Stimulated activated CD8-positive, alpha-beta memory T cell treated with anti-CD3 and anti-CD28 coated beads, Interleukin-15, amount 100 ng/mL, for 48 hours (primary cell): ENCODE data around the gene AFAP1L2.
"Not testable (repeated sequence)": the region's sequence is repeated elsewhere in the genome, so short reads cannot be mapped to it uniquely, and the experiment has no call there.

Experiments used
- DNase-seq, 2 donors: peaks; one replicate each; pipeline ENCODE4 v3.0.0-alpha.2; 2020; ENCODE audit warnings: low read depth in 2 of 2

The AFAP1L2 gene

DNA sequence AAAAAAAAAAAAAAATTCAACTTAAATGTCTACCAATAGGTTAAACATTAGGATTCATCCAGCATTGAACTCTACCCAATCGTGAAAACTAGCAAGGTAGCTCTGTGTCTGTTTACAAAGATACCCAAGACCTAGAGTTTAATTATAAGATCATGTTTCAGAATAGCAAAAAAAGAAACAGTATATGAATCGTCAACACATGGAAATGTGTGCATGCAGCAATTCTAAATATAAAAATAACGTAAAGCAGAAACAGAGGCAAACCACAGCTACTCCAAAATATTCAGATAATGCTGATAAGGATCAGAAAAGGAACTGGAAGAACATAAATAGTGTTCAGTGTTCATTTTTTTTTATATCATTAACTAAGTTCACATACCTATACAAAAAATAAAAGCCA lies 68.7 kb downstream of the AFAP1L2 start:
- DNase-seq, result no peak

DNA sequence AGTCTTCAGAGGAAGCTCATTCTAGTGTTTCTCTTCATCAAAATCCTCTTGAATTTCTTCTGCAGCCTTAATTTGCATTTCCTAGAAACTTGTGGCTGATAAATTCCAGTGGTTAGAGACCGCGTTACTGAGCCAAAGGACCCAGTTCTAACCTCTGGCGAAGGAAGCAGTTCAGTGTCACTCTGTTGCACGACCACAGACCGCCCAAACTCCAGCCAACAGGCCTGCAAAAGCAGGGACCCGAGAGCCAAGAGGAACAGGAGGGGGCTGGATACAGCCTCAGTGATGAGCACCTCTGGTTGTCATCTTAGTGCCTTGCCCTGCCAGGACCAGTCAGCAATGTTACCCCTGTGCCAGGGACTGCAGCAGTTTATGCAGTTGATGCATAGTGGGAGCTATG lies 70.0 kb downstream of the AFAP1L2 start:
- no peak for DNase-seq

DNA sequence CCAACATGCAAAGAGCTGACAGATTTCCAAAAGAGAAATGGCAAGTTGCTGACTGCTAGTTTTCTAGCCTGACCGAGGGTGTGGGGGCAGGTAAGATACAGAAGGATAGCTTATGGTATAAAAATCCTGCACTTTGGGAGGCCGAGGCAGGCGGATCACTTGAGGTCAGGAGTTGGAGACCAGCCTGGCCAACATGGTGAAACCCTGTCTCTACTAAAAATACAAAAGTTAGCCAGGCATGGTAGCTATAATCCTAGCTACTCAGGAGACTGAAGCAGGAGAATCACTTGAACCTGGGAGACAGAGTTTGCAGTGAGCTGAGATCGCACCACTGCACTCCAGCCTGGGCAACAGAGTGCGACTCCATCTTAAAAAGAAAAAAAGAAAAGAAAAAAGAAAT lies 70.9 kb downstream of the AFAP1L2 start:
- DNase-seq, result not testable (repeated sequence)

DNA sequence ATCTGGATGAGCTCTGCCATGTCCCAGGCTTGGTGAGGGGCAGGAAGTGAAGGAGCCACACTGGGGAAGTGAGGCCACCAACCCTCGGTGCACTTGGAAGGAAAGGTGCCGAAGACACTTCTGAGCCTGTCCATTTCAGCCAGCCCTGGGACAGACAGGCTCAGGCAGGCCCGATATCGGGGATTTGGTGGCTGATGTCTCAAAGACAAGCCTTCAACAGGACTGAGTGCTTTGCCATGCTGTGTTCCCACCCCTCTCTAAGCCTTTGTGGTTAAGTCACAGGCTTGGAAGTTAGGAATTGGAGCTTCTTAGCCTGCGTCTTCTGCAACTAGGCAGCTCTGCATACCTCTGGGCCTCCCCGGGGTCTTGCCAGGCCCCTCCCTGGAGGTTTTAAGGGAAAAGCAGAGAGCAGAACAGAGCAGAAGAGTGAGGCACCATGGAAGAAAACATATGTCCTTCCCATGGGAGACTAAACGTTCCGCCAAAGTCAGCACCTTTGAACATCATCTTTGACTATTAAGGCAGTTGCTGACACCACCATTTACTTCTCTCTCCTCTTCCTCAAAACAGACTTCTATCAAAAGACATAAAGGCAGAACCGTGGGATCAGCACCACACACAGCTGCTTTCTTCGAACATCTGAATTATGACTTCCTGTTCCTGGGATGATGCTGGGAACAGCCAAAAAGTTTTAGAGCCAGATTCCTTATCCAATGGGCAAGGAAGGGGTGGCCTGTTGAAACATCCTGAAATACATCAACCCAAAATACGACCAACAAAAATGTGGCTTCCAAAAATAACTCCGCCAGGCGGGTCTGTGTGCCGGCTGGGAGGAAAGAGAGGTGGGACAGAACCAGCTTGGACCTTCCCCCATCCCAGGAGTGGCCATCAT lies 71.8 kb downstream of the AFAP1L2 start:
- no peak for DNase-seq

DNA sequence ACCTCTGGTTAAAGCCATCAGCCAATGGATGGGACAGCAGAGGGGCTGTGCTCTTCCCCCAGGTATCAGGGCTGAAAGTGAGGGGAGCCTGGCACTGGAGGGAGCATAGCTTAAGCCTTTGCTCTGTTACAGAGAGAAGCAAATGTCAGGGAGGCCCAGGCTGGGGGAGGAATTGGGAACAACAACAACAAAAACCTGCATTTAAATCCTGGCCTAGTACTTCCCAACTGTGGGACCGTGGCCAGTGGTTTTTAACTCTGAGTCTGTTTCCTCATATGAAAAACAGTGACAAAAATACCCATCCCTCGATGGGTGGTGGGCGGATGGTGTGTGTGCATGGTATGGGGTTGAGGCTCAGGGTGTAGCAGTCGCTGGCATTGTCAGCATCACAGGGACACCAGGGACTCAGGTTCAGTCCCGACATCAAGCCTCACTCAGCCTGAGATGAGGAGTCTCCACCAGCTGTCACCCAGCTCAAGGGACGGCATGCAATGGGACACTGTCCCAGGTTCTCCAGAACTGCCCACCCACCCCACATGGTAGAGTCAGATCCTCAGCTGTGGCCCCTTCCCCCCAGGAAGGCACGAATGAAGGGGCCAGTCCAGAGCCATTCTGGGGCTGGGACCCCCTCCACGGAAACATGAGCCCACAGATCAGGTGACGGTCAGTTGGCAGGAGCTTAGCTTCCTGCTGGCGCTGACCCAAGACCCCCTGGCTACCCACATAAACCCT lies 74.5 kb downstream of the AFAP1L2 start:
- no peak for DNase-seq

DNA sequence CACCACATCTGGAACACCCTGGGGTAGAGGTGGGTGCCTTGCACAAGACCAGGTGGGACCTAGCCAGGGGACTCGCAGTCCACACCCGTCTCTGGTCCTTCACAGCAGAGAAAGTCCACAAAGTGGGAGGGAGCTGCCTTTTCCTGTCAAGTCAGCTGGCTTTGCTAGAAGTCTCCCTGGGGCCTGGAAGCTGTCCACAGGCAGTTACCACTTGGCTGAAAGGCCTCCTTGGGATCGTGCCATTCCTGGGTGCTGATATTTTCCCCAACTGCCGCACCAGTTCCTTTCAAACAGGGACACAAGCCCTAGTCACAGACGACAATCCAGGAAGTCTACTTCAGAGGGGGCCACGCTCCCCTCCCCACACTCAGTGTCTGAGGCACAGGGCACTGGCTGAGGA lies 75.4 kb downstream of the AFAP1L2 start:
- DNase-seq, result no peak

DNA sequence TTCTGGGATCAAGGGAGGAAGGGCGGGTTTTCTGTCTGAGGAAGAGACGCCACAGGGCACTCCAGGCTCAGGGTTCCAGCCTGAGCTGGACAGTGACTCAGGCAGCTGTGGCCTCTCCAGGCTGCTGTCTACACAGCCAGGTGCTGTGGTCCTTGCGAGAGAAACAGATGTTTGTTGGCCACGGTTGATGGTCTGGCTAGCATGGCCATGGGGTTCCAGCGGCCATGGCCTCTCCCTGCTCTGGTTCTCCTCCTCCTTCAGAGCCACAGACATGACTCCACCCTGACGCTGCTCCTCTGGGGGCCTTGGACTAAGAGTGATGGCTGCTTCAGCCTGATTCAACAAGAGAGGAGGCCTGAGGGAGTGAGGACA lies 75.9 kb downstream of the AFAP1L2 start:
- DNase-seq, result no peak

DNA sequence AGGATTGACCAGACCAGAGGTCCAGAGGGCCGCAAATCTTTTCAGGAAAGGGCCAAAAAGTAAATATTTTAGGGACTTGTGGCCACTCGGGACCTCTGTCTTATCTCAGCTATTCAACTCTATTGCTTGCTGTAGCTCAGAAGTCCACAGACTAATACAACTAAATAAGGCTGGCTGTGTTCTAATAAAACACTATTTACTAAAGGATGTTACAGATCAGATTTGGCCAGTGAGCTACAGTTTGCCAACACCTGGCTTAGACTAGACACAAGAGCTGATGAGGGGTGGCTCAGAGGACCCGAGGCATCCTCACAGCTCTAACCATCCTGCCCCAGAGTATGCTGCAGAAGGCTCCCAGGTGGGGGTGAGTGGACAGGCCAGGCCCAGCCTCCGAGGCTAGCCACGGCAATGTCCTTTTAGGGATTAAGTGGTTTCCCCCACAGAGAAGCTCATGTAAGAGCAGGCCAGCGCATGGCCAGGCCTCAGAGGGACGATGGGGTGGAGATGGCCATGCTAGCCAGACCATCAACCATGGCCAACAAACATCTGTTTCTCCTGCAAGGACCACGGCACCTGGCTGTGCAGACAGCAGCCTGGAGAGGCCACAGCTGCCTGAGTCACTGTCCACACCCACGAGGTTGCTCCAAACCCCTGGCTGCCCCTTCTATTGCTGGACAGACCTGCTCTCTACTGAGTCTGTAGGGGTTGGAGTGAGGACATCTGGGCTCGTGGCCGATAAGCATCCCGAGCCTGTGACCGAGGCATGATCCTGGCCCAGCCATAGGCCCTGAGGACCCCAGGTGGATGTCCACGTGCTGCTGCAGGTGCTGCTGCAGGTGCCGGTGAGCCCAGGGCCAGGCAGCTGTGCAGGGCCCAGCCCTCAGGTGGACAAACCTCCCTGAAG lies 76.5 kb downstream of the AFAP1L2 start:
- no peak for DNase-seq

DNA sequence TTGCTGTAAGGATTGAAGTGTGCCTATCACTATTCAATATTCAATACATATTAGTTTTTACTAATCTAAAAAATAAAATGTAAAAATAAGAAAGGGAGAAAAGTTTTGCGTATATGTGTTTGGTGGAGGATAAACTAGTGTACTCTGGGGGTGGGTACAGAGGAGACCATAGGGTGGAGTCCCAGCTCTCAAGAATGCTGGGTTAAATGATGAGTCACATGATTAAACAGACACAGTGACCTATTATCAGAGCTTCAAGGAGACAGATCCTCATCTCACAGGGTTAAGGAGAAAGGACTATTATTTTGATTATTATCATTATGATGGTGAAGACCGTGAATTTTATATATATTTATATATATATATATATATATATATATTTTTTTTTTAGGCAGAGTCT lies 77.5 kb downstream of the AFAP1L2 start:
- DNase-seq, result no peak

DNA sequence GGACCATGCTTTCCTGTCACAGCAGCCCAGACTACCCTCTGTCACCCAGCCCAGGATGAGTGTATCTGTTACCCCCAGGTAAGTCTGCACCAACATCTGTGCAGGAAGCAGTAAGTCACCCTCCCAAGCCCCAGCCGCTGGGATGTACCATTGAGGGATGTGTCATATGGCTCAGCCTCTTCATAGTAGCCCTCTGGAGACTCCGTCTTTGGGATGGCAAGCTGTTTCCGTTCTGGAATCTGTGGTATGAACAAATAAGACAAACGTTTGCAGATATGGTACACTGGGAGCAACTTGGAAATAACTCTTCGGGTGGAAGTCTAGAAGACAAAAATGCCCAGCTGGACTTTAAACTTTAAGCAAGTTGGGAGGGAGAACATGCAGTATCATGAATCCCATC lies 81.3 kb downstream of the AFAP1L2 start:
- DNase-seq, result no peak

DNA sequence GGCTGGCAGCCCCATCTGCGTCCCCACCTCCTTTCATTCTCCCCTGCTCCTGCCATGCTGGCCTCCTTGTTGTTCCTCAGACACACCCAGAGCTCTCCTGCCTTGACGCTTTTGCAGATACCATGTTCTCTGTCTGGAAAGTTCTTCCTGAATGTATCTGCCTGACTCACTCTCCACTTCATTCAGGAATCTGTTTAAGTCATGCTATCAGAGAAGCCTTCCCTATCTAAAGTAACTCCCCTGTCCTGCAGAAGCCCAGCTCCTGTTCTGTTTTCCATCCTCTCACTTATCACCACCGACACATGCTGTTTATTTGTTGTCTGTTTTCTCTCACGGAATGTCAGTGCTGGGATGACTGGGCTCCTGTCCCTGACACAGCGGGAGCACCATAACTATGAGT lies 82.0 kb downstream of the AFAP1L2 start:
- no peak for DNase-seq

DNA sequence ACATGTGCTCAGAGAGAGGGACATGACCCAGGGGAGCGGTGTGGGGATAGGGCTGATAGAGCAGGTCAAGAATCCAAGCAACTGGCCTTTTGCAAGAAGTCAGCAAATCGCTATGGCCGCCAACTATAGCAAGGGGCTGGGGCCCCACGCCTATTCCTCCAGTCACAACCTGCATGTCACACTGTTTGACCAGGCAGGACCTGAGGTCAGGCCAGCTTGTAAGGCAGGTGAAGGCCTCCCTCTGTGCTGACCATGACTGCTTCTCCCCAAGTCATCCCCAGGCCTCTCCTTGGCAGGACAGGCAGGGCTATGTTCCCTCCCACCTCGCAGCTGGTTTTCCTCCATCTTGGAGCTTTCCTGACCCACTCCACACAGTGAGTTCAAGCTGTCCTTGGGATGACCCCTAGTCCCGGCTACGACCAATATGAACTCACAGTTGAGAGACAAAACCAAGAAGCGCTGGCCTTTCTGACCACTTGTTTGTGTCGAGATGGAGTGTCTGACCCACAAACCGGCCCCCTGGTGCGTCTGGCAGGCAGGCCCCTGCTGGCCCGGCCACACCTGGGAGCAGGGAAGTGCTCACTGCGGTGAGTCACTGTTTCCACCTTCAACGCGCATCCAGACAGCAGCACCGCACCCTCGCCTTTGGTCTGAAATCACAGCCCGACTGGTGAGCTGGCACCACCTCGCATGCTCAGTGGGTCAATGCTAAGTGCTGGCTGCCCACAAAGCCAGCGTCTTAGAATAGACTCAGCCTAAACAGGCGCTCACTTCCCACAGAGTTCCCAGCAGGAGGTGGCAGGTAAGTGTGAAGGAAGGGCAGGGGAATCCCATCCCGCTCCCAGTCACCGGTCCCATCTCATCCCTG lies 83.8 kb downstream of the AFAP1L2 start:
- DNase-seq, result no peak

DNA sequence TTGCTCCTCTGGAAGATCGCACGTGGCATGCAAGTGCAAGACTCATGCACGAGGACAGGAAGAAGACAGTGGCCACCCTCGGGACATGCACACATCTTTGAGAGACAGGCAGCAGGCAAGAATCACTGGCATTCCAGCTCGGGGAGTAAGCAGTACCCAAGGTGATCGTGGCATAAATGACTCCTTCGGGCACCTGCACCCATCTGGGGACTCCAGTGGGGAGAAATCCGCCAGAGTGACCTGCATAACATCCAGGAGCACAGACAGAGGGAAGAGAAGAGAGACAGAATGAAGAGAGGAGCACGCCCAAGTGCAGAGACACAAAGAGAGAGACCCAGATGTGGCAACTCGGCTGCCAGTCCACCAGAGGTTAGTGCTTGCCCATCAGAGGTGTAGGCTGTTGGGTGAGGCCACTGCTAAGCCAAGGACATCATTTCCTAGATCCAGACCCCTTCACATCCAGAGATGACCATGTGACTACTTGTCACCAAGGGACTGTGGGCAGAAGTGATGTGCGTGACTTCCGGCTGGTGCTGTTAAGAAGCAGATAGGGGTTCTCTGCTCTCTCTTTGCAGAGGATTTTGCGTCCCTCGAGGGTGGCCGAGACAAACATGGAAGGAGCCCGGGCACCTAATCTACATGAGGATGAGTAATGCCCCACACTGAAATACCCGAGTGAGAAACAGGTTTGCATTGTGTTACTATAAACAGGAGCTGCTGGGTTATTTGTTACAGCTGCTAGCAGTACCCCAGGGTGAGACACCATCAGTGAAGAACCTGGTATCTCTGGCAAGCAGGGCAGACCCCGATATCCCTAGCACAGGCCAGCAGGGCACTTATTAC lies 84.7 kb downstream of the AFAP1L2 start:
- DNase-seq, result no peak

DNA sequence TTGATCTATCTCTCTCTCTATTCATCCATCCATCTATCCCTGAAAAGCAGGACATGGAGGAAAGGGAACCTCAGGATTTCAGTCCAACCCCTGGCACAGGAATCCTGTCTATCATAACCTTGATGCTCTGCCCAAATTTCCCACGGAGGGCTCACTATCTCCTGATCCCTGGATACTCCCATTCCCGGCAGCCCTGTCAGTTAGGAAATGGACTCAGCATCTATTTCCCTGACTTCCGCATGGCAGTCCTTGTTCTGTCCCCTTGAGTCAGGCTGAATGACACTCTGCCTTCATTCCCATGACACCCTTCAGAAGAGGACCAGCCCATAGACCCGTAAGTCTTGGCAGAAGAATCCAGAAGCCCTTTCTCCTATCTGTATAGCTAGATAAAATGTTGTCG lies 87.6 kb downstream of the AFAP1L2 start:
- no peak for DNase-seq

DNA sequence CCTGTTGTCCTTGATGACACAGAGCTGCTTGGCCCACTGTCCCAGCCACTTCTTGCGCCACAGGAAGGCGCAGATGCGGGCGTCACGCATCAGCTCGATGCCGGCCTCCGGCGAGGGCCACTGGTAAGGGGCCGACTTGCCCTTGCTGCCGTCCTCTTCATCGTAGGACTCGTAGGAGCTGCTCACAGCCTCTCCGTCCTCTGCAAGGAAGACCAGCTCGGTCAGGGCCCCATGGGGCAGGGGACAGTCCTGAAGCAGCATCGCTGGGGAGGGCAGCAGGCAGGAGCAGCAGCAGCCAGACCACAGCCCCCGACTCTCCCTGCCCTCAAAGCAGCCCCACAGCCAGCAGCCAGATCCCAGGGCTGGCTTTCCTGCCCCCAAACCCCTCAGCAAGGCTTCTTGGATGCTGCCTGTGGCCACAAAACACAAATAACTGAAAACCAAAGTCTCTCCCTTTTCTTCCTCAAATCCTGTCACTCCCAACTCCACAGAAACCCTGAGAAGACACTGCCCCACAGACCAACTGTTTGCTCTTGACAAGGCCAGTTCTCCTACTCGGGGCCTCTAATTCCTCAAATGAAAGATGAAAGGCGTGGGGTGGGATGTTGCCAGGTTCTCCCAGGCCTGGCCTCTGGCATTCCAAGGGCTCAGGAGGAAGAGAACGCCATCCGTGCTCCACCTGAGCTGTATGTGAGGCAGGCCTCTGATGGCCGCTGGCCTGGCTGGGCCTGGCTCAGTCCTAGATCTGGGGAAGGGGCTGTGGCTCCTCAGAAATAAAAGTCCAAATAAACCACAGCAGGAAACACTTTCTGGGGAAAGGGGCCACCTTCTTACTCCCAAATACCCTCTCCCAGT lies 88.5 kb downstream of the AFAP1L2 start:
- no peak for DNase-seq

DNA sequence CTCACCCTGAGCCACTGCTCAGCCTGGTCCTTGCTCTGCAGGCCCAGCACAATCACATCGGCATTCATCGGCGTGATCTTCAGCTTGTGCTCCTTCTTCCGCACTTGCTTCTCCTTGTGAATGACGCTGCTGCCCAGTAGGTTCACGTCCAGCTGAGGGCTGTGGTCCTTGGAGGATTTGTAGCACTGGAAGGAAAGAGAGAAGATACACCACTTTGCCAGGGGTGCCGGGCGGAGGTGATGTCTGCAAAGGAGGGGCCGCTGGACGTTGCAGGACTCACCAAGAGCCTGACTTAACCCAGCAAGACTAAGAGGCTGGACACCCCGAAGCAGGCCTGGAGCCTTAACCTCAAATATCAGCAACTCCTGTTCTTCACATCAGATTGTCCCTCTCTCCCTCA lies 90.4 kb downstream of the AFAP1L2 start:
- no peak for DNase-seq

DNA sequence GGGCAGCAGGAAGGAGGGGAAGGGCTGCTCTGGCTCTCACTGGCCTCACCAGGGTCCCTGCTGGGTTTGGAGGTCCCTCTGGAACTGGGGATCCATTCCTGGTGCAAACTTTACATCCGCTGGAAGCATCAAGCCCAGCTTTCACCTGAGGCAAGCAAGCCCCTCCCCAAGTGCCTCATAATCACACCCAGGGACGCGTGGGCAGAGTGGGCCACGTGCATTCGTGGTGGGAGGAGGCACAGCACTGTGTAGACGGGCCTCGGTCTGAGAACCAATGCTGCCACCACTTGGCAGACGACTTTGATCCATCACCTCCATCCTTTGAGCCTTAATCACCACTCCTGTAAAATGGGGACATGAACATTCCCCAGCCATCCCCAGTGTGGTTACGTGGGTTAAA lies 91.2 kb downstream of the AFAP1L2 start:
- DNase-seq, result no peak

DNA sequence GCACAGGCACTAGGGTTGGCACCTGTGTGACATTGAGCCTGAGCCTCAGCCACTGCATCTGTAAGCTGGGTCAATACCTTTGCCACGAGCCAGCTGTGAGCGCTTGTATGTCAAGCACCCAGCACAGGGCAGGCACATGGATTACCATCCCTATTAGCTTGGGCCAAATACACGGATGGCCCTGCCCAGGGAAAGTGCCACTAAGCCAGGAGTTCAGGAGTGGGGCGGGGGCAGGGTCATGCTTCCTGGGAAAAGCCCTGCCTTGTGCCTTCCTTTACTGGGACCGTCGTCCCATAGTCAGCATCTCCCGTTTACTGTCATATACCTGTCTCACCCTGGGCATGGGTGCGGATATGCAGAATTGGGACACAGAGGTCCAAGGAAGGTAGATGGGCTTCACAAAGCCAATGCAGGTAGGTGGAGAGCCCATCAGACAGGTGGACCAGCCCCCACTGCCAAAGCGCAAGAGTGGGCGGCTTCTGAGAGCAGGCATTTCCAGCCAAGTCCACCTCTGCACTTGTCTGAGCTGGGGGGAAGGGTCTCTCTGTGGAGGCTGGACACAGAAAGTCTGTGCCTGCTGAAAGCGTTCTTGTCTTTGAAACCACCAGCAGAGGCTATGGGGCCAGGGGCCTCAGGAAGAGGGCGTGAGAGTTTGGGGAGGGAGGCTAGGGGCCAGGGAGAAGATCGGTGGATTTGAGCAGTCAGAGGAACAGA lies 92.6 kb downstream of the AFAP1L2 start:
- DNase-seq, result no peak

DNA sequence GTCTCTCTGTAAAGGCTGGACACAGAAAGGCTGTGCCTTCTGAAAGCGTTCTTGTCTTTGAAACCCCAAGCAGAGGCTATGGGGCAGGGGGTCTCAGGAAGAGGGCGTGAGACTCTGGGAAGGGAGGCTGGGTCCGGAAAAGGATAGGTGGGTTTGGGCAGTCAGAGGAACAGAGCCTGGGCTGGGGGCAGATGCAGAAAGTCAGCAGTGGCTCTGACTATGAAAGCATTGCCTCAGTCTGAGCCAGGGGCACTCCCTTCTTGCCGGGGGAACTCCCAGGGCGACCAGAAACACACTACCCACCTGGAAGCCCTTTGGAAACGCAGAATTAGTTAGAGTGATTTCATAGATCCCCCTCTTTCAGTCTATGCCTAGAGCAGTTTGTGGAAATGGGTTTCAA lies 93.3 kb downstream of the AFAP1L2 start:
- DNase-seq, result no peak
